Measurements from ENCODE around the gene PDZD11. TPM values are rescaled to one million over a fixed set of nuclear protein-coding genes. Genes with fewer than 3 reads are reported as not detected.
"Not testable (repeated sequence)": the region's sequence is repeated elsewhere in the genome, so short reads cannot be mapped to it uniquely, and the experiment has no call there.

PDZD11 gene, protein sequence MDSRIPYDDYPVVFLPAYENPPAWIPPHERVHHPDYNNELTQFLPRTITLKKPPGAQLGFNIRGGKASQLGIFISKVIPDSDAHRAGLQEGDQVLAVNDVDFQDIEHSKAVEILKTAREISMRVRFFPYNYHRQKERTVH
- 19.8 TPM for total RNA-seq

DNA sequence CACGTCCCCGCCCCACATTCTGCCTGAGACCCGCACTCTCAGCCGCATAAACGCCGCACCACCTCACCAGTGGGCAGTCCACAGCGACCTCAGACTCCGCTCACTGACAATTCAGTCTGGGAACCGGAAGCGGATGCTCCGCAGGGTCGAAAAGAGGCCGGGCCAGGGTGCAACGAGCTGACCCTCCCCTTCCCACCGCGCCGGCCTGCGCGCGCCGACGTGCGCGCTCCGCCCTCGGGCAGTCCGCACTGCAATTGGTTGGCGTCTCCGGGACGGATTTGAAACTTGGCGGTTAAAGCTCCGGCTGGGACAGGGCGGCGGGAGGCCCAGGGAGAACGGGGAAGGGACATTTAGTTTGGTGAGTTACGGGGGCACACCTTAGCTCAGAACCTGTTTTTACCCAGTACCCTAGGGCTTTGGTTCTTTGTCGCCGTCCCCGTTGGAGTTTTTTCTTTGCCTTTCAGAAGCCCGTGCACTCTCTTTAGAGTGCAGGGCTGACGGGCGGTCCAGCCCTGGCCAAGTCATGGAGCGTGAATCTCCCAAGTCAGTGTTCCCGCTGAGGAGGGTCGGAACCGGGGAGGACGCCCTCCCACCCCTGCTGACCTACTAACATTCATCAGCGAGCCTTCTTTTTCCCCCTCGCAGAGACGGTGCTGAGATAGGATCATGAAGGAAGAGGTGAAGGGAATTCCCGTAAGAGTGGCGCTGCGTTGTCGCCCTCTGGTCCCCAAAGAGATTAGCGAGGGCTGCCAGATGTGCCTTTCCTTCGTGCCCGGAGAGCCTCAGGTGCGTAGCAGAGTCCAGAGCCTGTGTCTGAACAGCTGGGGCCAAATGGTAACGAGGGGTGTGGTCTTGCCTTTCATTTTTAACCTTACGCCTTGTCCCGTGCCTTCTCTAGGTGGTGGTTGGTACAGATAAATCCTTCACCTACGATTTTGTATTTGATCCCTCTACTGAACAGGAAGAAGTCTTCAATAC lies at the start of gene PDZD11, which contains the start of gene KIF4A:
TSS of gene PDZD11 (minus strand) at position 135 of the 978 bp plus-strand sequence. CDS start 586 bp downstream, outside the sequence.
TSS of gene KIF4A (plus strand) at position 312 of the 978 bp plus-strand sequence. CDS start at position 667, 355 bp downstream.
- DNase-seq, result peak; percentile 77

DNA sequence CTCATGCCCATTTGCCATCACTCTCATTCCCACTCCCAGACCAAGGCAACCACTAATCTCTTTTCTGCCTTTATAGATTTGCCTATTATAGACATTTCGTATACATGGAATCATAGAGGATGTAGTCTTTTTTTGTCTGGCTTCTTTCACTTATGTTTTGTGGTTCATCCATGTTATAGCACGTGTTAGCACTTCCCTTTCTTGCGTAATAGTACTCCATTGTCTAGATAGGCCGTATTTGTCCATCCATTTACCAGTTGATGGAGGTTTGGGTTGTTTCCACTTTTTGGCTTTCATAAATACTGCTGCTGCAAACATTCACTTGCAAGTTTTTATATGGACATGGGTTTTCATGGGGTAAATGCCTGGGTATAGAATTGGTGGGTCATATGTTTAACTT lies 48.6 kb upstream of the PDZD11 start:
- no peak for DNase-seq

DNA sequence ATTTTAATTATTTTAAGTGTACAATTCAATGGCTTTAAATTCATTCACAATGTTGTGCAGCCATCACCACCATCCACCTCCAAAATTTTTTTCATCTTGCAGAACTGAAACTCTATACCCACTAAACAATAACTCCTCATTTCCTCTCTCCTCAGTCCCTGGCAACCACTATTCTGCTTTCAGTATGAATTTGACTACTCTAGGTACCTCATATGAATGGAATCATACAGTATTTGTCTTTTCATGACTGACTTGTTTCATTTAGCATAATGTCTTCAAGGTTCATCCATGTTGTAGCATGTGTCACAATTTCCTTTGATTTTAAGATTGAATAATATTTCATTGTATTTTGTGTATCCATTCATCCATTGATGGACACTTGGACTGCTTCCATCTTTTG lies 47.0 kb upstream of the PDZD11 start:
- no peak for DNase-seq

DNA sequence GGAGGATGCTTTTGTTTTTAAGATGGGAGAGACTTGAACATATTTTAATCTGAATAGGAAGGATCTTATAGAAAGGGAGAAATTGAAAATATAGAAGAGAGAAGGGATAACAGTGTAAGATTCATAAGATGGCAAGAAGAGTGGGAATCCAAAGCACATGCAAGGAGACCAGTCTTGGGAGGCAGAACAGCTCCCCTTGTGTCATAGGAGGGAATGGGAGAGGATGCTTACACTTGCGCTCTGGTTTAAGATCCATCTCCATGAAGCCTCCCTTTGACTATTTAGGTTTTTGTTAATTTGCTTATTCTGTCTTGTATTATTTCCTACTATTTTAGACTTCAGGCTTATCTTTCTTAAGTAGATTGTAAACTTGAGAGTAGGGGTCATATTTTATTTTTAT lies 42.9 kb upstream of the PDZD11 start:
- DNase-seq, result no peak

DNA sequence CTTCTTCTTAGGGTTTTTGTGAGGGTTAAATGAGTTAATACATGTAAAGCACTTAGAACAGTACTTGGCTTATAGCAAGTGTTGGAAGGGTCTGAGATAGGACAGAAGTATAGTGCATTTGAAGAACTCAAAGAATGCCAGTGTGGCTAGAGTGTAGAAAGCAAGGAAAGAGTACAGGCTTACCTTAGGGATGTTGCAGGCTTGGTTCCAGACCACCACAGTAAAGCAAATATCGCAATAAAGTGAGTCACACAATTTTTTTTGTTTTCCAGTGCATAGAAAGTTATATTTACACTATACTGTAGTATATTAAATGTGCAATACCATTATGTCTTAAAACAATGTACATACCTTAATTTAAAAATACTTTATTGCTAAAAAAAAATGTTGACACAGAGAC lies 41.4 kb upstream of the PDZD11 start:
- DNase-seq, result no peak

DNA sequence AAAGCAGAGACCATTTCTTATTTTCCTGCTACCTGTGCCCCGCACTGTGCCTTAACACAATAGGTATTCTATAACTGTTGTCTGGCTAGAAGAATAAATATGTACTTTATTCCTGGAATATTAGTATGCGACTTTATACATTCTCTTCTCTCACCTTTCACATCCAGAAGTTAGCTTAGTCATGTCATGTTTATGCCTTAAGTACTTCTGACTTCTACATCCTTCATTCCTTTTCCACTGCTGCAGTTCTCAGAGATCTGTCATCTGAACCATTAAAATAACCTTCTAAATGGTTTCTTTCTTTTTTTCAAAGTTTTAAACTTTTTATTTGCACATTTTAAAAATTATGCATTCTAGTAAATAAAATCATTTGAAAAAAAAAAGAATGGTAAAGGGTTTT lies 34.6 kb upstream of the PDZD11 start:
- DNase-seq, result no peak

DNA sequence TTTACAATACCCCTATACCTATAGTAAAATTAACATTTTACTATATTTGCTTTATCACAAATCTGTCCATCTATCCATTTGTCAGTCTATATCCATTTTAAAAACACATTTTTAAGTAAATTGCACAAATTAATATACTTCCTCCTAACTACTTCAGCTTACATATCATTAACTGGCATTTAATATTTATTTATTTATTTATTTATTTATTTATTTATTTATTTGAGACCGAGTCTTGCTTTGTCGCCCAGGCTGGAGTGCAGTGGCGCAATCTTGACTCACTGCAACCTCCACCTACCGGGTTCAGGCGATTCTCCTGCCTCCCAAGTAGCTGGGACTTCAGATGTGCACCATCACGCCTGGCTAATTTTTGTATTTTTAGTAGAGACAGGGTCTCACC lies 33.9 kb upstream of the PDZD11 start:
- not testable (repeated sequence) for DNase-seq

DNA sequence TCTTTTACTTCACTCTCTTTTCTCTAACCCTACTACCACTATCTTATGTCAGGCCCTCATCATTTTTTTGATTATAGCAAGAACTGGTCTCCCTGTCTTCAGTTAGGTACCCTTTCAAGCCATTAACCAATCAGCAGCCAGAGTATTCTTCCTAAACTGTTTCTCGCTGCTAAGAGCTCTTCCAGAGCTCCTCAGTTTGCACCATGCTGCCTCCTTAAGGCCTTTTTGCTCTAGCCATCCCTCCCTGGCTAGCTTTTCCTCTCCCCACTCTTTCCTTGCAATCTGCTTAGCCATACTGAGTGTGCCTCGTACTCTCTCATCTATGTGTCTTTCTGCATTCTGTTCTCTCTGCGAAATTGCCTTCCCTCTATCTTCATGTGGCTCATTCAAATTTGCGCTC lies 33.1 kb upstream of the PDZD11 start:
- DNase-seq, result no peak

DNA sequence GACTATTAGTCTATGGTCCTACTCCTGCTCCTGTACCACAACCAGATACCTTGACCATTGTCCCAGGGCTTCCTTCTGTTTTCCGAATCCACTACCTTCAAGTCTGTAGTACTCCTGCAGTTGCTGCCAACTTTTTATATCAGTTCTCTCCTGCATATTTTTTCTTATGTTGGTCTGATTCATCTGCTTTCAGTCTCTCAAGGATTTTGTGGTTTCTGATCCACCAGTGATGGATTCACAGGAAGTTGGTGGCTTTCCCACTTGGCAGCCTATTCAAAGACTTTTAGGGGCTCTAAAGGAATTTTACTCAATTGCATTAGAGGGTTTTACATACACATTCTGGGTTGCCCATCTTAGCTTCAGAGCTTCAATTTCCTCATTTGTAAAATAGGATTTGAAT lies 23.8 kb upstream of the PDZD11 start:
- DNase-seq, result no peak

DNA sequence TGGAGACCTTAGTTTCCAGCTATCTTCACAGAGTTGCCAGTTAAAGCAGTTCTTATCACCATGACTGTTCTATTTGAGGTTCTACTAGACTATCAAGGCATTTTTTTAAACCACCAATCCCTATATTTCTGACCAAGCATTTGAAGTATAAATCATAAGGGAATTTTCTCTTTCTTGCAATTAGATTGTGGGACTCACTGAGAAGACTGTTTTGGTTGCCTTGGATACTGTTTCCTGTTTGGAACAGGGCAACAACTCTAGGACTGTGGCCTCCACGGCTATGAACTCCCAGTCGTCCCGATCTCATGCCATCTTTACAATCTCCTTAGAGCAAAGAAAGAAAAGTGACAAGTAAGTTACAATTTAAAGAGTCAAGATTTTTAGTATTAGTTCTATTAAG lies 12.0 kb upstream of the PDZD11 start:
- DNase-seq, result no peak

DNA sequence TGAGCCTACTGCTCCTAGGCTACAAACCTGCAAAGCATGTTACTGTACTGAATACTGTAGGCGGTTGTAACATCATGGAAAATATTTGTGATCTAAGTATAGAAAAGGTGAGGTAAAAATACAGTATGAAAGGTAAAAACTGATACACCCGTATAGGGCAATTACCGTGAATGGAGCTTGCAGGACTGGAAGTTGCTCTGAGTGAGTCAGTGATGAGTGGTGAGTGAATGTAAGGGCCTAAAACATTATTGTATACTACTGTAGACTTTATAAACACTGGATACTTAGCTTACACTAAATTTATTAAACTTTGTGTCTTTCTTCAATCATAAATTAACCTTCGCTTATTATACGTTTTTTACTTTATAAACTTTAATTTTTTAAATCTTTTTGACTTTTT lies 3.9 kb upstream of the PDZD11 start:
- no peak for DNase-seq

DNA sequence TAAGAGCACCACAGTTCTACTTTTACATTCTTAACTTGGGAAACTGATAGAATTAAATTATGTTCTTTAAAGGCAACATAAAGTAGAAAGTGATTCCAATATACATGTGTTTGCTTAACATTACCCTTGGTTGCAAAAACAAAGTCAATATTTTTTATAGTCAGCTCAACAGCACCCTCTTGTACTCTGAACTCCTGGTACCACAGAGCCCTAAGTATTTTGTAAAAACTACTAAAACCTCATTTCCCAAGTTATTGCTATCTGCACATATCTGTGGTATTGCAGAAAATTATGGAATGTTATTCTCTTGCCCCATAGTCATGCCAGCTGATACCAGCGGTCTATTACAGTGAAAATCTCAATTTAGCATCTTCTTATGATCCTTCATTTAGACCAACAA lies 3.1 kb upstream of the PDZD11 start:
- DNase-seq, result no peak

DNA sequence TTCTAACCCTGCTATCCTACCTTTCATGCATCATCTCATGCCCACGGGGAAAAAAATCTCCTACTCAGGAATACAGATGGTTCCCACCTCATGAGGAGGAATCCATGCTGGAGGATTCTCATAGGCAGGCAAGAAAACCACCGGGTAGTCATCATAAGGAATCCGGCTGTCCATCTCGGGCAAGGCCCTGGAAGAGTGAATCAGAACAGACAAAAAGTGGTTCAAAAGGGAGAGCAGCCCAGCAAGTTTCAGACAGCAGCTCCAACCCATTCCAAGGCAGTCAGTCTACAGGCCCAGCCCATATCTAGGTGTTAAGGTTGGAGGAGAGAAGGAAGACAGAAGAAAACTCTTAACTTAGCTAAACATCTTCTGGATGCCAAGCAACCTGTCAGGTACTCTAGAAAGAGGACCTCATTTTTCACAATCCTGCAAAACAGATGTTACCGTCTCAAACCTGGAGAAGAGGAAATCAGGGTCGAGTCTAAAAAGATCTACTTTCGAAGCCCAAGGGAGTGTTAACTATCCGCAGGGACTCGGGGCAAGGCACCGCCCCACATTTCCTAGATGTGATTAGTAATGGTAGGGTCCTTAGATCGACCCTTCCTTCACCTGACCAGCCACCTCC lies 447 bp downstream of the PDZD11 start:
- no peak for DNase-seq

DNA sequence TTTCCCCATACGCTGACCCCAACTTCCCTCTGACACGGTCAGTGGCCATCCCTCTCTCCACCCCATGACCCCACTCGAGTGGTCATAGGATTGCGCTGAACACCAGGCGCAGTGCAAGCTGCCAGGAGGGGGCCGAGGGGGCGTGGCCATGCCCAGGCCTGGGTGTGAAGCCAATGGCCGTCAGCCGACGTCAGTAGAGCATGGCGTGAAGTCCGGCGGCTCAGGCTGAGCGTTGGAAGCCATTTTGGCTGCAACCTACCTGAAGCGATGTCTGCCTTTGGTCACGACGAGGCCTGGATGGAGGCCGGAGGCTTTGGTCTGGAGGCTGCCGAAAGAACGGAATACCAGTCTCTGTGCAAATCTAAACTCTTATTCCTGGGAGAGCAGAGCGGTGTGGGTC lies 7.8 kb downstream of the PDZD11 start, which contains the start of gene RAB41:
TSS of gene RAB41 (plus strand) at position 222 of the 400 bp plus-strand sequence. CDS start at position 268, 46 bp downstream.
- no peak for DNase-seq

DNA sequence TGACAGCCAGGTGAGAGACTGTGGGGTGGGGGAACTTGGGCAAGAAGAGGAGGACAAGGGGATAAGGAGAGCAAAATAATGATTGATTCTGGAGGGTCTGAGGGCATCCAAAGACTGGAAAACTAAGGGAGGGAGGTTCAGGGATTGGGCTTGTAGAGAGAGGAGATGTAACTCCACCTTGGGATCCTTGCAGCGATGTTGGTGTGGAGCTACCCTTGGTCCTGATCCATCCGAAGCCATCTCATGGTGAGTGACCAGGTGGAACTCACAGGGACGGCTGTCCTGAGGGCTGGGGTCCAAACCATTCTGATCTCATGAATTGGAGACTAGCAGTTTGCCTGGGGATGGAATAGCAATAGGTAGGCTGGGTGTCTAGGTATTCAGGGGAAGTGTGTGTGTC lies 9.2 kb downstream of the PDZD11 start:
- no peak for DNase-seq

DNA sequence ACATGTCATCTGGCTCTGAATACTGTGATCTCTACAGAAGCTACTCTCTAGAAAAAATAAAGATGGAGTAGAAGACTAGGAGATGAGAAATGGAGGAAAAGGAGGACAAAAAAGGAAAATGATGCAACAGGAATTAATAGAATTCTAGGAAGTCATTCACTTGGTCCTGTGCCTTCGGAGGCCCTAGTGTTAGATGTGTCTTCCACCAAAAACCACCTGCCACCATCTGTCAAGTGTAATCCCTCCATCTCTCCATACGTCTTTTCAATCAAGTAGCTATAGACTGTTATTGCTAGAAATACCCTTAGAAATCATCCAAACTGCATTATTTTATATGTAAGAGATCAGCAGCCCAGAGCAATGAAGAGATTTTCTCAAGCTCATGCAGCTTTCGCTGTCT lies 10.6 kb downstream of the PDZD11 start:
- no peak for DNase-seq

DNA sequence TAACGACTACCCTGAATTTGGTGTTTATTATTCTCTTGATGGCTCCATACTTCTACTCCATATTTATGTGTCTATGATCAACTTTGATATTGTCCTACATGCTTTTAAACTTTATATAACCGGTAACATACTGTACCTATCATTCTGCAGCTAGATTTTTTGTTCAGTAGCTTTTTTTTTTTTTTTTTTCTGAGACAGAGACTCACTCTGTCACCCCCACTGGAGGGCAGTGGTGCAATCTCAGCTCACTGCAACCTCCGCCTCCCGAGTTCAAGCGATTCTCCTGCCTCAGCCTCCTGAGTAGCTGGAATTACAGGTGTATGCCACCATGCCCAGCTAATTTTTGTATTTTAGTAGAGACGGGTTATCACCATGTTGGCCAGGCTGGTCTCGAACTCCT lies 15.7 kb downstream of the PDZD11 start:
- DNase-seq, result not testable (repeated sequence)

DNA sequence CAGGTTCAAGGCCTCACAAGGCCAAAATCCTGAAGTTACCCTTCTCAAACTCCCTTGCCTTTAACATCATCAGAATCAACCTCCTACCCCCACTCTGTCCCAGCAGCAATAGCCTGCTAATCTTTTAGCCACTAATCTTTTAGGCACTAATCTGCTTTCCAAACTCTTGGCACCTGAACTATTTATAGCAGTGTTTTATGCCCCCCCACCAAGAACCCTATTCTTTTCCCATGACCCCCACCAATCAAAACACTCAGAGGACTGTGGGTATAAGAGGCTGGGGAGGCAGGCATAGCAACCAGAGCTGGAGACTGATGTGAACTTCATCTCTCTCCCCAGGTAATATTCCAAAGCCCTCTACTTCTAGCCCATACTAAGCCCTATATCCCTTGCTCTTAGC lies 21.7 kb downstream of the PDZD11 start, which contains the start of gene ARR3:
TSS of gene ARR3 (plus strand) at position 301 of the 400 bp plus-strand sequence. CDS start 1,052 bp downstream, outside the sequence.
- no peak for DNase-seq

DNA sequence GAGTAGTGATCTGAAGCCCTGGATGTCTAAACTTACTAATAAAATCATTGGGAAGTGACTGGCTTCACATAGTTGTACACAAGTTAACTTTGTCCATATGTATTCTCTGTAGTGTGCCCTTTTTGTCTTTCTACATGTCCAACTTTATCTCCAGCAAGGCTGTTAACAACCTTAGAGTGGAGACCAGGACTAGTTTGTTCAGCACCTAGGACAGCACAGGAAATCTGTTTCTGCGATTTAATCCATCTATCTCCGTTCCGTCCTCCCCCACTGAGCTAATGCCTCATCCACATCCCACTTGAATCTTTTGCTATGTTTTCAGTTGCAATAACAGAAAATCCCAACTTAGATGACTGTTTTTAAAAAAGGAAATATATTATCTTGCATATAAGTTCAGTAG lies 24.9 kb downstream of the PDZD11 start:
- DNase-seq, result no peak

DNA sequence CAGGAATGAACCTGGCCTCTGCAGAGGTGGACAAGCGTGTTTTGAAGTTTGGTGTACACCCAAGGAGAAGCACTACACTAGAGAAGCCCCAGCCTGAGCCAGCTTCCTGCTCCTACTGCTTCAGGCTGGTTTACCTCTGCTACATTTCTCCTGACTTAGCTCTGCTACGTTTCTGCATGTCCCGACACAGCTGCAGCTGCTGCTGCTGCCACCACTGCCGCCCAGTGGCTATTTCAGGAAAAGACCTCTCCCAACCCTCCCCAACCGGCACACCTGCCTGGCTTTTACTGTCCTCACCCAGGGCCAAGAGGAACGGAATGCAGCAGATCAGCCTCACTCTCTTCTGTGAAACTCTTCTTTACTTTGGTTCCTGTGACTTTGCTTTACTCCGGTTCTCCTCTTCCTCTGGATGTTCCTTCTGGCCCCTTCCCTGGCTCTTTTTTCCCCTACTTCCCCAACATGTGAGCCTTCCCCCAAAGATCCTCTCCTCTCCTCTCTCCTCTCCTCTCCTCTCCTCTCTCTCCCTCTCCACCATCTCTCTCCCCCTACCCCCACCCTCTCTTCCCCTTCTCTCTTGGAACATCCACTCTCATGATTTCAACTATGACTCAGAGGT lies 26.7 kb downstream of the PDZD11 start:
- no peak for DNase-seq

DNA sequence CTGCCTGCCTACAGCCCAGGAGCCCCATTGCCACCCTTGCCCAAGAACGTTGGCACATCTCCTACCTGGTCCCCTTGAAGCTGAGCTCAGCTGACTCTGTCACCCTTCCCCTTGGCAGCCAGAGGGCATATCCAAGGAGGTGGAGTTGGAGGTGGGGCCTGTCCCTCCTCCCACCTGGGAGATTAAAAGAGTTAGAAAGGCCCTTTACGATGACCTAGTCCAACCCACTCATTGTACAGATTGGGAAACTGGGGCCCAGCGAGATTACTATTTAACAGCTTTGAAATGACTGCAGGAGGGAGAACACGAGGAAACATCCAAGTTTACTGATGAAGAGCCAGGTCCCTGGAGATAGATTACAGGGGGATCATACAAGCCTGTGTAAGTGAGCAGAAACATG lies 29.6 kb downstream of the PDZD11 start, which contains the start of gene P2RY4:
TSS of gene P2RY4 (minus strand) at position 101 of the 400 bp plus-strand sequence. CDS start 580 bp downstream, outside the sequence.
- DNase-seq, result no peak
